ENCODE data around the gene DBF4B. TPM values are rescaled to one million over a fixed set of nuclear protein-coding genes. Genes with fewer than 3 reads are reported as not detected.
A peak's percentile ranks its signal among the peaks of the same experiment; 100 is the strongest.
"Not testable (repeated sequence)": the region's sequence is repeated elsewhere in the genome, so short reads cannot be mapped to it uniquely, and the experiment has no call there.

The DBF4B gene
- total RNA-seq, 1 donor, result 2.2 TPM

DNA sequence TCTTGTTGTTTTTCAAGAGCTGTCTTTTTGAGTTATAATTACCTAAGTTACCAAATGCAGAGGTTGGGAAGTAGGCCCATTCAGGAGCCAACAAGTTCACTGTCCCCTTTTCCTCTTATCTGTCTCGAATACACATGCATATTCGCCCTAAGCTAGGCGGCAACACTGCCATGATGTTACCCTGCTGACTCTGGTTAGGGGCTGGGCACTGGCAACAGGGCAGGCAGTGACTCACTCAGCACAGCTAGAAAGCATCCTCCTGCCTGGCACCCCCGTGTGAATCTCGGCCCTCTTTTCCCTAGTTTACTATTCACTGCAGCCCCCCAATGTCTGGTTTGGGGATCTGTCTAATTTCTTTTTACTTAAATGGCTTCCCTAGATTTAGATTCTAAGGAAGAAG, 13.8 kb downstream of the DBF4B start:
- no peak for DNase-seq (ENCODE audit: insufficient read length, low spot score, missing footprints)
- Histone ChIP-seq H3K4me1 (ENCODE audit: insufficient read depth, low read length) (no peaks in the 10 kb centered on the region), H4K20me1 (ENCODE audit: insufficient read depth, low read length) (no peaks in the 10 kb centered on the region), H2AFZ (ENCODE audit: low read length) (no peak overlapping the region), H3K27ac (ENCODE audit: low read depth, low read length) (no peak overlapping the region), H3K4me3 (ENCODE audit: insufficient read depth, low read length) (no peak overlapping the region), H3K9me3 (ENCODE audit: low read depth, low read length) (no peaks in the 10 kb centered on the region), H3K36me3 (ENCODE audit: insufficient read depth, low read length) (peaks cover 16% of the 10 kb centered on the region), H3K79me2 (ENCODE audit: insufficient read depth, low read length) (no peaks in the 10 kb centered on the region), H3K4me2 (ENCODE audit: insufficient read depth, low read length) (no peak overlapping the region), H3K27me3 (ENCODE audit: insufficient read depth, low read length) (no peaks in the 10 kb centered on the region)
- no peak for TF ChIP-seq CTCF (IDR thresholded peaks at IDR 0.05; ENCODE audit: extremely low read depth, low read depth, low read length)

GRCh38 chr17:44726121-44726520, 17.7 kb downstream of the DBF4B start:
- H2AFZ ChIP-seq (ENCODE audit: low read length); DNase-seq (ENCODE audit: insufficient read length, low spot score, missing footprints); H3K4me2 ChIP-seq (ENCODE audit: insufficient read depth, low read length); H3K4me1 ChIP-seq (ENCODE audit: insufficient read depth, low read length); H3K27me3 ChIP-seq (ENCODE audit: insufficient read depth, low read length); H3K4me3 ChIP-seq (ENCODE audit: insufficient read depth, low read length); H3K79me2 ChIP-seq (ENCODE audit: insufficient read depth, low read length); H4K20me1 ChIP-seq (ENCODE audit: insufficient read depth, low read length); H3K9me3 ChIP-seq (ENCODE audit: low read depth, low read length); H3K27ac ChIP-seq (ENCODE audit: low read depth, low read length): not testable (repeated sequence)
- H3K36me3 ChIP-seq (ENCODE audit: insufficient read depth, low read length), result peaks cover 21% of the 10 kb centered on the region

- no peak overlapping the region for H2AFZ ChIP-seq (ENCODE audit: low read length)
- no peak for DNase-seq (ENCODE audit: insufficient read length, low spot score, missing footprints)
- H3K4me1 ChIP-seq (ENCODE audit: insufficient read depth, low read length), result no peaks in the 10 kb centered on the region
- no peak overlapping the region for H3K4me3 ChIP-seq (ENCODE audit: insufficient read depth, low read length)
- no peaks in the 10 kb centered on the region for H3K9me3 ChIP-seq (ENCODE audit: low read depth, low read length)
- H3K27me3 ChIP-seq (ENCODE audit: insufficient read depth, low read length), result no peaks in the 10 kb centered on the region
- no peak overlapping the region for H3K27ac ChIP-seq (ENCODE audit: low read depth, low read length)
- peak; percentile 29 for TF ChIP-seq CTCF (IDR thresholded peaks at IDR 0.05; ENCODE audit: extremely low read depth, low read depth, low read length)
- no peak overlapping the region for H3K4me2 ChIP-seq (ENCODE audit: insufficient read depth, low read length)
- H4K20me1 ChIP-seq (ENCODE audit: insufficient read depth, low read length), result no peaks in the 10 kb centered on the region
- peaks cover 11% of the 10 kb centered on the region for H3K36me3 ChIP-seq (ENCODE audit: insufficient read depth, low read length)
- no peaks in the 10 kb centered on the region for H3K79me2 ChIP-seq (ENCODE audit: insufficient read depth, low read length)
Observed at GRCh38 chr17:44733753-44734152, 25.3 kb downstream of the DBF4B start.

GRCh38 chr17:44734272-44734671, 25.8 kb downstream of the DBF4B start:
- H2AFZ ChIP-seq (ENCODE audit: low read length), result no peak overlapping the region
- H3K36me3 ChIP-seq (ENCODE audit: insufficient read depth, low read length), result peaks cover 13% of the 10 kb centered on the region
- no peaks in the 10 kb centered on the region for H4K20me1 ChIP-seq (ENCODE audit: insufficient read depth, low read length)
- no peaks in the 10 kb centered on the region for H3K27me3 ChIP-seq (ENCODE audit: insufficient read depth, low read length)
- no peaks in the 10 kb centered on the region for H3K4me1 ChIP-seq (ENCODE audit: insufficient read depth, low read length)
- TF ChIP-seq CTCF (IDR thresholded peaks at IDR 0.05; ENCODE audit: extremely low read depth, low read depth, low read length), result no peak
- H3K9me3 ChIP-seq (ENCODE audit: low read depth, low read length), result no peaks in the 10 kb centered on the region
- peak; percentile 66 for DNase-seq (ENCODE audit: insufficient read length, low spot score, missing footprints)
- H3K4me2 ChIP-seq (ENCODE audit: insufficient read depth, low read length), result no peak overlapping the region
- no peak overlapping the region for H3K27ac ChIP-seq (ENCODE audit: low read depth, low read length)
- H3K79me2 ChIP-seq (ENCODE audit: insufficient read depth, low read length), result no peaks in the 10 kb centered on the region
- H3K4me3 ChIP-seq (ENCODE audit: insufficient read depth, low read length), result no peak overlapping the region

Data from osteoblast (primary cell).